ENCODE data around the gene POLR2L. TPM values are rescaled to one million over a fixed set of nuclear protein-coding genes. Genes with fewer than 3 reads are reported as not detected.

Gene POLR2L
- polyA plus RNA-seq, 12 donors: 78.8 to 121 (median 100) TPM; not detected in 1

DNA sequence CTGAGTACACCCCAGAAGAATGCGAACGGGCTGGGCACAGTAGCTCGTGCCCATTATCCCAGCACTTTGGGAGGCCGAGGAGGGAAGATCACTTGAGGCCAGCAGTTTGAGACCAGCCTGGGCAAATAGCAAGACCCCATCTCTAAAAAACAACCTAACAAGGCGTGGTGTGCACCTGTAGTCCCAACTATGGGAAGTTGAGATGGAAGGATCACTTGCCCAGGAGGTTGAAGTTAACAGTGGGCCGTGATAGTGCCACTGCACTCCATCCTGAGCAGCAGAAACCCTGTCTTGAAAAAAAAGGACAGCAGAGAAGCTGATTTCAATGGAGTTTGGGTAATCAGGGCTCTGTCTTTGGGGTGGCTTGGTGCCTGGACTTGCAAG is 29.3 kb downstream of the POLR2L start:
- no peak for DNase-seq

GRCh38 chr11:812390-812789 is 29.9 kb downstream of the POLR2L start:
- DNase-seq: no peak

GRCh38 chr11:811446-812245 is 30.7 kb downstream of the POLR2L start:
- DNase-seq: no peak

DNA sequence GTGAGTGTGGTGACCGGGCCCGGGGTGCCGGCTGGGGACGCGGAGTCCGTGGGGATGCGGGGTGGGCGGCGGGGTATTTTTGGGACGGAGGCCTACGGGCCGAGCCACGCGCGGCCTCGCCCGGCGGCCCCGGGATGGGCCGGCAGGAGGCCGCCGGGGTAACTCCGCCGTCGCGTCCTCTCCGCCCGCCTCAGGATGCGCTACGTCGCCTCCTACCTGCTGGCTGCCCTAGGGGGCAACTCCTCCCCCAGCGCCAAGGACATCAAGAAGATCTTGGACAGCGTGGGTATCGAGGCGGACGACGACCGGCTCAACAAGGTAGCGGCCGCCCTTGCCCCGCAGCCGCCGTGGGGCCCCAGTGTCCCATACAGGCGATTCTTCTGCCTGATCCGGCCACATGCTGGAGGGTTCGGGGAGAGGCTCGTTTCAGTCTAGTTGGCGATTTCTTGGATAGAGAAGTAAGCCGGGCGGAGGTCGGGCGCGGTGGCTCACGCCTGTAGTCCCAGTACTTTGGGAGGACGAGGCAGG is 32.2 kb downstream of the POLR2L start:
- no peak for DNase-seq

DNA sequence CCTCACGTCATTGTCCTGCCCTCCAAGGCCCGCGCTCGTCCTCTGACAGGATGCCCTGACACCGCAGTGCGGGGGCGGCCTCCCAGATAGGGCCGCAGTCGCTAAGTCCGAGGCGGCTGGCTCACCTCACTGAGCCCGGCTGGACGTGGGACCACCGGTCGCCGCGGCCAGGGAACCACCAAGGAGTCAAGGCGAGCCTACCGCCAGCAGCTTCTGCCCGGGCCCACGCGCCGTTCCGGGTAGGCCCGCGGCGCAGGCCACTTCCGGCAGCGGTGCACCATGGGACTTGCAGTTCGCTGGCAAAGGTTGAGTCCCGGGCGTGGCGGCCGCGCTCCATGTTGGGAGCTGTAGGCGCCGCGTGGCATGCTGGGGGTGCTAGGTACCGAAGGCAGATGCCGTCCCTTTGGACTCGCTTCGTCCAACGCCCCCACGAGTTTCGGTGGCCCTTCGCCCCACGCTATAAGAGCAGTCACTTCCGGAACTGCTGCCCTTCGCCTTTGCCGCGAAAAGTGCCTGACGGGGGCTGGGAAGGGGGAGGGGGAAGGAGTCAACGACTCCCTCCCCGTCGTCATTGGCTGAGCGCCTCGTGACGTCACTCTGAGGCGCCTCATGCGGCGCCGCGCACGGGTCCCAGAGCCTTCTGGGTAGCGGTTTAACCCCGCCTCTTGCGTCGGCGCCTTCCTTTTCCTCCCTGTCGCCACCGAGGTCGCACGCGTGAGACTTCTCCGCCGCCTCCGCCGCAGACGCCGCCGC is 32.9 kb downstream of the POLR2L start, which contains the start of gene RPLP2:
Gene RPLP2 (plus strand): TSS at position 681 of the 753 bp plus-strand sequence. CDS start 268 bp downstream, outside the sequence.
- DNase-seq: peak; percentile 99

DNA sequence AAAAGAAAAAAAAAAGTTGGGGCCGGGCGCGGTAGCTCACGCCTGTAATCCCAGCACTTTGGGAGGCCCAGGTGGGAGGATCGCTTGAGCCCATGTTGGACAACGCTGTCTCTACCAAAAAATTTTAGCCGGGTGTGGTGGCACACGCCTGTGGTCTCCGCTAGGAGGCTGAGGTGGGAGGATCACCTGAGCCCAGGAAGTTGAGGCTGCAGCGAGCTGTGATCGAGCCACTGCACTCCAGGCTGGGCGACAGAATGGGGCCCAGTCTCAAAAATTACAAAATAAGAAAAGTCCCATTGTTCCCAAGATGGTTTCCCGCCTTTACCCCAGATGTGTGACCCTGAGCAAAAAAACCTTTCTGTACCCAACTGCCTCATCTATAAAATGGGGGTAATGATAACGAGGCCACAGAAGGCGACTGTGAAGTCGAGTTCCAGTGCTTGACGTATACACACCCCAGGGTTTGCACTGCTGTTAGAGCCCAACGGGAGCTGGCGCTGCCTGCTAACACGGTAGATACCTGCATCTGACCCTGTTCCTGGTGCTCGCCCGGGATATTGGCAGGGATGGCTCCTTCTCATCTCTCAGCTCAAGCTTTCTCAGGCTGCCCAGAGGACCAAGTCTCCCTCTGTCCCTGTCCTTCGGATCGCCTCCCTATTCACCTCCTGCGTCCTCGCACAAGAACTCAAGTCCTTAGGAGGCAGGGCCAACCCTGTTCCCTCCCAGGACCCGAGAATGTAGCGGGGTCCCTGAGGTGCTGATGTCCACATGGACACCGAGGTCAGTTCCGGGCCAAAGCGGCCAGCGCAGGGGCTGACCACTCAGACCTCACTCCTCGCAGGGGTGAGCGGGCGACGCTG is 33.7 kb downstream of the POLR2L start:
- DNase-seq: no peak

- no peak for DNase-seq
Observed at GRCh38 chr11:804599-804964, 37.7 kb downstream of the POLR2L start.

- no peak for DNase-seq
Observed at GRCh38 chr11:803770-804598, 38.3 kb downstream of the POLR2L start.

GRCh38 chr11:803467-803742 is 38.9 kb downstream of the POLR2L start:
- DNase-seq: no peak

GRCh38 chr11:802693-803466 is 39.4 kb downstream of the POLR2L start:
- no peak for DNase-seq

DNA sequence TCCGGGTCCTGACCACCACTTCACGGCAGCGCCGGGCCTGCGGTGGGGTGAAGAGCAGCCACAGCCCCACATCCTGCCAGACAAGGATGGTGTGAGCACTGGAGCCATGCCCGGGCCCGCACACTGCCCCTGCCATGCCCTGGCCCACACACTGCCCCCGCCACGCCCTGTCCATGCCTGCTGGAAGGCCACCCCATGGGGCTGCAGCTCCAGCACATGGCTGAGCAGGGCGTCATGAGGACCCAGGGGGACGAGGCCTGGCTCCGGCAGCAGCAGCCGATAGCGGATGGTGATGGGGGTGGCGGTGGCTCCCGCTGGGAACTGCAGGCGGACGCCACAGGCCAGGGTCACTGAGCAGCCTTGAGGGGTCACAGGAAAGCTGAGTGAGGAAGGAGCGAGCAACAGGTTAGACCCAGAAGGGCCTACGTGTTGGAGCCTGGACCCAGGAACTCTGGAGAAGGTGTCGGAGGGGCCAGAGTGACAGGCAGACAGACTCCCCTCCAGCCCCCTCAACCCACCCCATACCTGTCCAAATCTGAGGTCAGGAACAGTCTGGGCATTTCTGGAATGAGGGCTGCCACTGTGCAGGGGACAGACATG is 40.2 kb downstream of the POLR2L start:
- DNase-seq: no peak

DNA sequence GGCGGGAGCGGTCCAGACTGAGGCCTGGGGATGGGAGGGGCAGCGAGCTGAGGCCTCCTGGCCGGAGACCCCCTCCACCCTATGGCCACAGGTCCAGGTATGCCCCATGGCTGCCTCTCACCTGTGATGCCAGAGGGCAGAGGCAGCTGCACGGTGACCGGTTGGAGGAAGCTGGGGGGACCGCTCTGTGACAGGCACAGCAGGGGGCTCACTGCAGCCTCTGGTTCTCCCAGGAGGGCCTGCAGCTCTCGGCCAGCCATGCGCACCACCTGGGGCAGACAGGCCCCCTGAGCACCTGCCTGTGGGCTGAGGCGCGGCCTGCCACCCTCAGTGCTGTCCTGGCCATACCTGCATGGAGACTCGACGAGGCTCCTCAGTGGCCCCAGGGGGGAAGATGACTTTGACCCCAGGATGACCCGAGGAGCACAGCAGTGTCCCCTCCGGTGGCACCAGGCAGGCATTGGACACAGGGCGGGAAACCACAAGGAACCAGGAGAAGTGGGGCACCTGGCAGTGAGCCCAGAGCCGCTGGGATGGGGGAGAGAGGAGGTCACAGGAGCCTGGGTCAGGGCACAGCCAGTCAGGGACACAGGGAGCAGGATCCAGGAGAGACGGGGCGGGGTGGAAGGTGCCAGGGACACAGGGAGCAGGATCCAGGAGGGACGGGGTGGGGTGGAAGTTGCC is 41.1 kb downstream of the POLR2L start:
- DNase-seq: no peak

DNA sequence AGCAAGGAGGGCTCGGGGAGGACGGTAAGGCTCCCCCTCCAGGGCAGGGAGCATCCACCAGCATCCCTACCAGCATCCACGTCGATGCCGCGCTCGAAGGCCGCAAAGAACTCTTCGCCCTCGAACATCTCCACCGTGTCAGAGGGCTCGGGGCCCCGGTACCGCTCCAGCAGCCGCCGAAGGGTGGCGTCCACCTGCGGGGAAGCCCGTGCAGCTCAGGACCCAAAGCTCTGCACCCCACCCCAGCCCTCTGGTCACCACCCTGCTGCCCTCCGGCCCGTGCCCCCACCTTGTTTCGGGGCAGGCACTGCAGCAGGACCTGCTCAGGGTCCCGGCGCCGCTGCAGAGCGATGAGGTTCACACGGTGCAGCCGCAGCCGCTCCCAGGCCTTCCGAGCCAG is 41.9 kb downstream of the POLR2L start:
- no peak for DNase-seq

GRCh38 chr11:799641-800316 is 42.5 kb downstream of the POLR2L start:
- no peak for DNase-seq

DNA sequence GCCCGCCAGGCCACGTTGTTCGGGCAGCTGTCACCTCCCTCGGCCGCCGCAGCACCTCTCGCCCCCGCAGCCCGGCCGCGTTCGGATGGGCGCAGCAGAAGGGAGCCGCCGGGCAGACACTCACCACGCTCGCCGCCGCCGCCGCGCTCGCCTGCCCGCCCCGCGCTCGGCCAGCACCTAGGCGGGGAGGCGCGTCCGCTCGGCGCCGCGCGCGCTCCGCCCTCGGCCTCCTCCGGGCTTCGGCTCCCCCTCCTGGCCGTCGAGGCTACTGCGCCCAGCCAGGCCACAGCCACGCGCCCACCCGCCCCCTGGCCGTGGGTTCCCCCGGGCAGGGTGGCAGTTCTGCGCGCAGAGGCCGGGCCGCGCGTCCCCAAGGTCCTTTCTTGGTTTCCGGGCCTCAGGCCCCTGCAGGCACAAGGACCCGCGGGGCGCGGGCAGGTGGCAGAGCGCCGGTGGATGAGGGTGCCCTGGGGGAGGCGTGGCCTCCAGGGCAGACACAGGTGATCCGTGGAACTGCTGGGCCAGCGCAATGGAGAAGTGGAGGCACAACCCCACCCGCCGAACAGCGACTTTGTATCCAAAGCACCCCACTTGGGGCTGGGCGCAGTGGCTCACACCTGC is 44.1 kb downstream of the POLR2L start, which contains the start of gene SLC25A22:
Gene SLC25A22 (minus strand): TSS at position 189 of the 621 bp plus-strand sequence. CDS start 3,275 bp downstream, outside the sequence.
- peak; percentile 80 for DNase-seq

DNA sequence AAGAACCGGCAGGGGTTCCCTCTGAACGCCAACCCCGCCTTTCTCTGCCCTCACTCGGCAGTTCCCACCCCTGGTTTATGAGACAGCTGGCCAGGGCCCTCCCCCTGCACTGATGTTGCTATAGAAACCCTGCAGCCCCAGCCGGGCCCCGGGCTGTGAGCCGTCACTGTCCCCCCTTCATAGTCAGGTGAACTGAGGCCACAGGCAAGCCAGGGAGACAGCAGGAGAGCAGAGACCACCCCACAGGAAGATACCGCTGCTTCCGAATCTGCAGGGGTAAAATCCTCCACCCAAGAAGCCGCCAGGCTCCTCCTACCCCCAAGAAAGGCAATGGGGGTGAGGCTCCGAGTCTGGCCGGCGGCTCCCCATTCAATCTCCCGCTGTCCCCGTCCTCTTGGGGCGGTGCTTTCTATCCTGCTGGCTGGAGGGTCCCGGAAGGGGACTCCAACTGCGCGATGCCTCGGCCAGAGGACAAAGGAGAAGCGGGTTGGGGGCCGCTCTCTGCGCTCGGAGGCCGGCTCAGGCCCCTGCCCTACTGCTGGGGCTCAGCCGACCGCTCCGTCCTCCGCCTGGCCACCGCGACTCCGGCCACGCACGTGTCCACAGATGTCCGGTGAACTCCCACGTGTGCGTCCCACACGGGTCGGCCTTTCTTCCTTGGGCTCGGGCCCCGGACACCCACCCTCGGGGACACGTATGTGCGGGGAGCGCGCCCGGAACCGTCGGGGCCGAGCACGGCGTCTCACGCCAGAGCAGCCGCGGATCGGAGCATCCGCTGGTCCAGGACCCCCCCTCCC is 44.8 kb downstream of the POLR2L start:
- DNase-seq: peak; percentile 84
